ENCODE data around the gene ADAMTS17.

ADAMTS17 gene

DNA sequence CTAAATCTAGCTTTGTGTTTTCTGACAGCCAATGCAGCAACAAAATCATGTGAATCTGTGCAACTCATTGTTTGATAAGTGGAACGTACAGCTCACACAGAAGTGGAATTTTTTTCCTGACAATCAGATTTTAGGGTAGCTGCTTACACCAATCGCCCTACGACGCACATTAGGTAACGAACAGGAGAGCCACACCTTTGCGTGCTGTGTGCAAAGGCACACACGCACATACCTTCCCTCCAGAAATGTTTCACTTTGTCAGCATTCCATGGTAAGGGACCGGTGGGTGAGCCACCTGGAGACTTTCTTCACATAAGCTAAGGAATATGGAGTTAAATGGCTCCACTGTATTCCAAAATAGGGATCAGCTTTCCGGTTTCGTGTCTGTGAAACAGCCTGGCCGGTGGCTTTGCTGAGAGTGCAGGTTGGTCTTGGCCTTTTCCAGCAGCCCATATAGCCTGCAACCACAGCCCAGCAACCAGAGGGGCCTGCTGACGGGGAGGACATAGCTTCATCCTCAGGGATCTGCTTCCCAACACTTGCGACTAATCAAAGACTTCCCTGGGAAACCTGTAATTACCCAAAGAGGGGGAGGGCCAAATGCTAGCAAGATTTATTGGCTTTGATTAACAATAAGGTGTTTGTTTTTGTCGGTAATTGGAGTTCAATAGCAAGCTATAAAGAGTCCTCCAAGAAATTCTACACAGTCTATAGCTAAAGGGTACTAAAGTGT, 145.3 kb downstream of the ADAMTS17 start:
- DNase-seq, result no peak

DNA sequence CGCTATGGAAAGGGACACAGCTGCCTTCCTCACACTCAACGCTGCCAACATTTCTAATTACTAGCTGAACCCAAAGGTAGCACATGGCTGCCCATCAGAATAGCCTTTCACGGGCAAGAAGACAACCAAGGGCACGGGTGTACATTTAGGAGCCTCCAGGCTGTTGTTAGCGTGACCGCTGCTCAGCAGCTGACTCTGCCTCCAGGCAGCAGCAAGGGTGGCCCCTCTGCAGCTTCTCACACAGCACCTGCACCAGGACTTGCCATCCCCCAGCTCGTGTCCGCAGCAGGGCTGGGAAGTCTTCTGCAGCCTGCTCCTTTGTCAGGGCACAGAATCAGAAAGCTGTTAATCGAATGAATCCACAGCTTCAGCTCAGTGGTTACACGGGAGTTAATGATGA, 146.8 kb downstream of the ADAMTS17 start:
- DNase-seq, result no peak

DNA sequence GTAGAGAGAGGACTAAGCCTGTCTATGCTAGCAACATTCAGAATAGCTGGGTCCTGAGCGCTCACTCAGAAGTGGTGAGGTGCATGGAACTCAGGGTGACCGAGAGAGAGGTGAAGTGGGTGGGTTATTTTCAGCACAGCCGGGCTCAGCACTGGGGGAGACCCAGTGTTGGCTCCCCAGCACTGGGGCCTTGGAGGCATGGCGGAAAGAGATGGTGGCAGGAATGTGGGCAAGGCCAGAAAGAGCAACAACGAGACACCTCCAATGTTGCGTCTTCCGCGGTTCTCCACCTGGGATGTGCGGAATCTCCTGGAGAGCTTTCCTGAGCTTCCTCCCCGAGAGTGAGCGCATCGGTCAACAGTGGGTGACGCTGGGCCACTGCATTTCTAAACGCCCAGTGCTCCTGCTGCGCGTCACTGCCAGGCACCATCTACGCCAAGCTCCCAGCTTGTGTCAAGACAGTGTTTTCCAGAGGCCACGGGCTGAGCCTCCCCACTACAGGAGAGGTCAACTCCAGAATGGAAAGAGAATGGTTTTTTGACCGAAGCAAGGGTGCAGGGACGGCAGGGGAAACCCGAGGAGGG, 148.4 kb downstream of the ADAMTS17 start:
- no peak for DNase-seq

DNA sequence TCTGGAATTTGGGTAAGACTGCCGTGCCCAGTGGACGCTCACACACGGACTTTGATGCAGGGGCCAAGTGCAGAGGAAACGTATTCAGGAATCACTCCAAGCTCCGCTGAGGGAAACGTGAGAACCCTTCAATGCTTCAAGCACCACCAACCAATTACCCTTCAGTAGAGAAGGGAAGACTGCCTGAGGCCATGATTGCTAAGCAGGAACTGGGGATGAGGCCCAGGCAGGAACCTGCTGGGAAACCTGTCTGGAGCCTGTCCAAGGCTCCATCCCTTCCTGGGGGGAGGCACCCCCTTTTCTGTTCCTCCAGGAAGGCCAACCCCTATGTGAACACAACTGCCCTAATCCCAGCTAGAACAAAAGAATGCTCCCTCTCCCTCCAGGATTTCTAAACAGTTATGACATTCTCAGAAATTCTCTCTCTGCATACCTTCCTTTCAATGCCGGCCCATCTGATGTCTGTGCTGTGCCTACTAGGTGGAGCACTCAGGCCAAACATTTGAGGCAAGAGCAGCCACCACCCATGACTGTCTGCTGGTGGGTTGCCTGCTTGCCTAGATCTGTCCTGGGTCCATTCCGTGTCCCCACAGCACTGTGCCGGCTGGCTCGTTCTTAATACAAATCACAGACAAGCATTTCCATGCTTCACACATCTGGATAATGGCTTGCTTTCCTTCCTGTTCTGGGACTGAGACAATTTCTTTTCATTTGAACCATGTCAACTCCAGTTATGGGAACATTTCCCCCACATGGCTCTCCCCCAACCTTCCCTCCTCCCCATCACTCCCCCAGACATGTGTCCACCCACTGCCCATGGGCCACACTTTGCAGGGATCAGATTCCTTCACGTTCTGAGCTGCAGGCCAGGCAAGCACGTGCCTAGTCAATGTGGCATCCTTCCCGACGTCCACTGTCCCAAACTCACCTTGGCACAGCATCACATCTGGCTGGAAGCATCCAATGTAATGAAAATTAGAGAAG, 149.4 kb downstream of the ADAMTS17 start:
- no peak for DNase-seq

DNA sequence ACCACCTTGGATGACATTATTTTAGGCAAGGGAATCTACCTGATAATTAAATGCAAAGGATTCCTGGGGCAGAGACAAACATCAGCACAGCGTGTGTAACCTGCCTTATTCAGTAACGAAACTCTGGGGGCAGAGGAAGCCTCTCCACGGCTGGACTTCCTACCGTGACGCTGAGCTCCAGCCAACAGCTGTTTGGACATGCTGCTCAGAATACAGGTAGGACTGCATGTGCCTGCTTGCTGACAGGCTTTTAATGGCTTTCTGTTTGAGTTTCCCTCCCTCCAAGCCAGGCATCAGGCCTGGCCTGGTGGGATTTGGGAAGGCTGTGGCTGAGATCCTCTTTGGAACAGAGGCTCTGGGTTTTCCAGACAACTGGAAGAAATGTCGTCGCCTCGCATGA, 150.6 kb downstream of the ADAMTS17 start:
- no peak for DNase-seq

DNA sequence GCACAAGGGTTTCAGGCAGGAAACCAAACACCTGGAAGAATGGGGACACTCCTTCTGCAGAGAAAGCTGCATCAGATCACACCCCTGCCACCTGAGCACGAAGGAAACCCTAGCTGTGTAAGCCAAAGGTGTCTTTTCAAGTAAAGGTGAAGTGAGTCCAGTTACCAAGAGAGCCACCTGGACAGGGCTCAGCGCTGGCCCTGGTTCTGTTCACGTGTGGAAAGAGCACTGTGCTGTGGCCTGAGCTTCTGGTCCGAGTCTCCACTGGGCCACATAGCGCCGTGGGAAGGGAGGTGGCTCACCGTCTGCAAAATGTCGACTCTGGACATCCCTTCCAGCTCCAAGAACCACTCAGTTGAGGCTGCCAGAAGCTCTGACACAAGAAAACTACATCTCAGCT, 151.1 kb downstream of the ADAMTS17 start:
- DNase-seq, result no peak

DNA sequence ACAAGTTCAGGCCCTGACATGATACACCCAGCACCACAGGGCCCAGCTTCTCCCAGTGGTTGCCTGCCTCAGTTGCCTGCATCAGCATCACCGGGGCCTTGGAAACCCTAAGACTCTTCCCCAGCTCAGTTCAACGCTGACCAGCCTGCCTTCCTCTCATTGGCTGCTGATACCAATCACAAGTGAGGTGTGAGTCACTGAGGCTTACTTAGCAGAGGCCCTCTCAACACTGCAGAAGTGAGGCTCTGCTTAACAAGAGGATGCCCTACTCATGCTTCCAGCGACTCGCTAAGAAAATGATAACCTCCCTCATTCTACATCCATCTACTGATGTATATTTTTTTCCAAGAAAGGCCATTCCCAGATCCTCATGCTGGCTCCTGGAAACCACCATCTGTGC, 151.9 kb downstream of the ADAMTS17 start:
- DNase-seq, result no peak

DNA sequence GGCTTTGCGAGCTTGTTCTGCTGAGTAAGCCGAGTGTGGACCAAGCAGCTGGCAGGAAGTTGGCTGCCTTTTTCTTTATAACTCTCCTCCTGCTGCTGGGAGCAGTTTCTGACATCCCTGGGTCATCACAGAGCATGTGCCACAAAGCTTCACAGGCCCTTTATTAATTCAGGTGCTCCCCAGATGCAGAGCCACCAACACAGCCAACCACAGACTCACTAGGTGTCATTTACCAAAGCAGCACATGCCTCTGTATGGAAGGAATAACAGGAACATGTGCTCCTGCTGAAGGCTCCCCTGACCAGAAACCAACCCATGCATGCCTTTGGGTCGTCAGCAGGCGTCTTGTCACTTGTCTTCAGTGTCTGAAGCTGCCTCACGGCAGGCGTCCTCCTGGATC, 152.5 kb downstream of the ADAMTS17 start:
- DNase-seq, result no peak

DNA sequence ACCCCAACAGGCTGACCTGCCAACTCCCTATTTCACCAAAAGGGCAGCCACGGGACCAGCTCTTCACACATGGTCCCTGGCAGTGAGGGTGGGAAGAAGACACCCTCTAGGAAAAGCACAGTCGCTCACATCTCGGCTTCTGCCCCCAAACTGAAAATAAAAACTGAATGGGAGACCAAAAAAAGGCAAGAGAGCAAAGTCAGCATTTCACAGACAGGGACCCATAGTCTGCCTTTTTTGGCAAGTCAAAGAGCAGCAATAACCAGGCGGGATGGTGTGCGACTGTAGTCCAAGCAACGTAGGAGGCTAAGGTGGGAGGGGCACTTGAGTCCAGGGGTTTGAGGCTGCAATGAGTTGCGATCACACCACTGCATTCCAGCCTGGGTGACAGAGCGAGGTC, 154.1 kb downstream of the ADAMTS17 start:
- no peak for DNase-seq

DNA sequence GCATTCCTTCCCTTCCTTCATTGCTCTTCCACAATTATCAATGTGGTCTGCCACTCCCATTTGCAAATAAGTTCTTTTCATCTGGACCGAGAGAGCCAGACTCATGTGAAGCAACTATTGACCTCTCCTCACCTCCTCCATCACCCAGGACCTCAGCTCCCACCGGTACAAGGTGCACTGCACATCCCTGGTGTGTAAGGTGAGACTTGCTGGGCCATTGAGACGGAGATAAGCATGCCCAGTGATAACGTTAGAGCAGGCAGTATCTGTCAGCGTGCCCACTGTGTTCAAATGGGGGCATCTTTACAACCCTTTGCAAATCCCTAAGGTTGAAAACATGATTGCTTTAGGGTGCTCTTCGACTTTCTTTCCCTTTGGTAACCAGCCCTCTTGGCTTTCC, 154.8 kb downstream of the ADAMTS17 start:
- DNase-seq, result no peak

DNA sequence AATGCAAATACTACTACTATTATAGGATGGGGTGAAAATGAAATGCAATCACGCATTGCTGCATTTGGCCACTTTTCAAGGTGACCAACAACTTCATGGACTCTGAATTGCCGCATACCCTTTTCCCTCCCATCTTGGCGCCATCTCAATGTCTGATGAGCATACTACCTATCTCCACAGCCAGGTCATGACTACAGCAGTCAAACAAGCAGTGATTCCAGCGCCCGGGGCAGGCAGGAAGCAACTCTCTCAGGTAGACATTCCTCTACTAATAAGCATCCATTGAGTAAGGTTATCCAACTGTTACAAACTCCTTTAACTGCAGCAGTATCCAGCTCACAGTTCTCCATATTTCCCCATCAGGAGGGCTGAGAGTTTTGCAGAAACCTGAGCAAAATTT, 155.4 kb downstream of the ADAMTS17 start:
- DNase-seq, result no peak

DNA sequence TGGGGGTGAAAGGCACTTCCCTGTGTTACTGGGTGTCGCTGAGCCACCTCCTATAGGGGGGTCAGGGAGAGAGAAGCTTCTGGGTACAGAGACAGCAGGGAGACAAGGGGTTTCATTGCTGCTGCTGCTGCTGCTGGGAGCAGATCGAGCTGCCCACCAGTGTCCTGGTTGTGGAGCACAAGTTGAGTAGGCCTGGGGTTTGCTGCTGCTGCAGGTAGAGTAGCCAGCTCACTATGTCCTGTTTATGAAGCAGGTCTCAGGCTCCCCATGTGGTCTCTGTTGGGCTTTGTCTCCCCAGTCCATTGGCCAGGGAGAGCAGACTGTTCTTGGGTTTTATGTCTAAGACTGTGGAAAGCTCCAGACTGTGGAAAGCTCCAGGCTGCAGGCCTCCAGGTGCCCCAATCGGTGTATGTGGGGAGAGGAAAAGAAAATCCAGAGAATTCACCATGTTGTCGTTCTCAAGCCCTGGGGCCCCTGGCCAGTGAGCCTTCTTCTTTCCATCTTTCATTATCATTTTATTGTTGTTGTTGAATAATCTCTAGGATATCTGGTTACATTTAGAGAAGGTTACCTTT, 157.8 kb downstream of the ADAMTS17 start:
- no peak for DNase-seq

DNA sequence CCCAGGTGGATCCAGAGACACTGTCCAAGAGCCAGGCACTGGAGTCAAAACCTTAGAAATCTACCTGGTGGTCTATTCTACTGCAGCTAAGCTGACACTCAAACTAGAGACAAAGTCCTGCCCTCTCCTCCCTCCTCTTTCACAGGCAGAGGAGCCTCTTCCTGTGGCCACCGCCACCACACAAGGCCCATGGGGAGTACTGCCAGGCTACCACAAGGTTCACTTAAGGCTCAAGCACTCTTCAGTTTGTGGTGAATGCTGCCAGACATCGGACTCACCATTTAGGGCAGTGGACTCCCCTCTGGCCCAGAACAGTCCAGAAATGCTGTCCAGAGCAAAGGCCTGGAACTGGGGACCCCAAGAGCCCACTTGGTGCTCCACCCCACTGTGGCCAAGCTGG, 160.9 kb downstream of the ADAMTS17 start:
- no peak for DNase-seq

DNA sequence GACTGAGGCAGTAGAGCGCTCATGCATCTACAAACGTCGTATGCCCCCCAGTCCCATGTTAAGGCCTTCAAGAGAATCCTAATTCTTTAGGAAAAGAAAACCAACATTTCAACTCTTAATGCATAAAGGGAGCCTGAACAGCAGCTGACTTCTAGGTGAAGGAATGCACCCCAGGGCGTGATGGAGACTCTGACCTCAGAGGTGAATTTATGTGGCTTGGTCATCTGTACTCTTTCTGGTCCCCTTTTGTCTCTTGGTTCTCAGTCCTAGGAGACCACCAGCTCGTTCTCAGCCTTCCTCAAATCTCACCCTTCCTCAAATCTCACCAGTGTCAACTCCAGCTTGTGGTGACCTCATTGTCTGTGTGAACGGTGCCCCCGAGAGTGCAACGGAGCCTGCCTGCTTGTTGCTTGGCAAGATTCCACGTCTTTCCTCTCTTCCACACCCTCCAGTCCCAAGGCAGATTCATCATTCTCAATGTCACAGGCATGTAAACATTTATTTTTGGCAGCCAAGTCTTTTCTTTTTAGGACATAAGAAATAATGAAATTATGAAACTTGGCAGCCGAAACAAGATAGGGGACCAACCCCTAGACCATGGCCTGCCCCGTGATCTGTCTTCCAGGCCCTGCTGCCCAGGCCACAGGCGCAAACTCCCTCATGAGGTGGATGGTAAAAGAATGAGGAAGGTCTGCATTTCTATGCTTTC, 166.2 kb downstream of the ADAMTS17 start:
- no peak for DNase-seq

DNA sequence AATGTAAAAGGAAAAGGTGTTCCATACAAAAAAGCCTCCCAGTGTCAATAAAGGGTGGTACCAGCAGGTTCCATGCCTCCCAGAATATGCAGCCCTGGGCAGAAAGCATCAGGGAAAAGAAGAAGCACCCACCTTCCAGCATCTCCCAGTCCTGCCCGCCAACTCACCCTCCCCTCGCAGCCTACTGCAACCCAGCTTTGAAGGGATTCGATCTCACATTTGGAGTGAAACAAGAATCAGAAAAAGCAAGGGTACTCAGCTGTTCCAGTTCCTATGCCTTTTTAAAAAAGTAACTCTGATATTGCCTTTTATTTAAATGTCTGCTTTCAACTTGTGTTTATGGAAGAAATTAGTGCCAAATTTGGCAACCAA, 166.9 kb downstream of the ADAMTS17 start:
- no peak for DNase-seq

DNA sequence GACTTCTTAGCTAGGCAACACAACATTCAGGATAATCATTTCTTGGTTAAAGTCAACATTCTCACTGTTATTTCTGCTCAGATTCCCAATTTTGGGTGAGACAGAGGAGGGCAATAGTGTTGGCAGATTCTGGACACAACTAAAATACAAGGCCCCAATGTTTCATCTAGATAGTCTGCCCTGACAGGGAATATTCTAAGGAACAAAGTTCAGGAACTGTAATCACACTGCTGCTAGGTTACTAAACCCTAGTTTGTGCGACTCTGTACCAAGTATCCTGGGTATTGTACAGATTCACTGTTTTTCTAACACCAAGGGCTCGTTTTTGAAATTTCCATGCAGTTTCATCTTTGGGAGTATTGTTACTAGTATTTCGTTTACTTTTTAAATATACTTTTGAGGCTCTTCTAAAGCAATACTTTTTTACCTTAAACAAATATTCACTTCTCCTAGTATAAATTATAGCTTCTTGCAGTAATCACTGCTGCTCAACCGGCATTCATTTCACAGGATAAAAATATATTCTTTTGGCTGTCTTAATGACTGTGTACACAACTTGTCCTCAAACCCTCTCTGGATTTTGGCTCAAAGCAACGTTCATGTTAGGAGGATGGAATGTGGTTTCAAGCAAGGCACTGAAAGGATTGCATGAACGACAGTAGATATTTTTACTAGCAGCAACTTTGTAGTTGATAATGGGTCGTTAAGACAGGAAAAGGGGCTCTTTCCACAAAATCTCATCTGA, 167.4 kb downstream of the ADAMTS17 start:
- no peak for DNase-seq

DNA sequence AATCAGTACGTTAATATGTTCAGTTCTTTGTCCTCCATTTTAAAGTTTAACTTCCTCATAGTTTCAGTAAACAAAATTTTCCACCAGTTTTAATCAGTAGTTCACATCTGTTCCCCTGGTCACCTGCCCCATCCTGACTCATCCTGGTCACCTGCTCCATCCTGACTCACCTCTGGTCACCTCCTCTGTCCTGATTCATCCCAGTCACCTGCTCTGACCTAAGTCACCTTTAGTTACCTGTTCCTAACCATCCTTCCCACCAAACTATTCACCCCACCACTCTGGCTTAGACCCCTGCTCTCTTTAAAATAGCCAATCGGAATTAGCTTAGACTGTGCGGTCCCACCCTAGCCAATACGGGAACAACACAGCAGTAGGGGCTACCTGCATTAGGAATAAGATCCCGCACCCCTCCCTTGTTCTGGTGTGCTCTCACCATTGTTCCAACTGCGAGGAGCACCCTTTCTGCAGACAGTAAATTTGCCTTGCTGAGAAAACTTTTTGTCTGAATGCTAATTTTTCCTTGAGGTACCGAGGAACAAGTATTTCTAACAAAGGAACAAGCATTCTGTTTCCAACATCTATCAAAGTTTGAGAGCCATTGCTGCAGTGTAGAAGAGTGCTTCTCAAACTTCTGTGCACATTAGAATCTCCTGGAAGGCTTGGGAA, 169.3 kb downstream of the ADAMTS17 start:
- DNase-seq, result no peak

DNA sequence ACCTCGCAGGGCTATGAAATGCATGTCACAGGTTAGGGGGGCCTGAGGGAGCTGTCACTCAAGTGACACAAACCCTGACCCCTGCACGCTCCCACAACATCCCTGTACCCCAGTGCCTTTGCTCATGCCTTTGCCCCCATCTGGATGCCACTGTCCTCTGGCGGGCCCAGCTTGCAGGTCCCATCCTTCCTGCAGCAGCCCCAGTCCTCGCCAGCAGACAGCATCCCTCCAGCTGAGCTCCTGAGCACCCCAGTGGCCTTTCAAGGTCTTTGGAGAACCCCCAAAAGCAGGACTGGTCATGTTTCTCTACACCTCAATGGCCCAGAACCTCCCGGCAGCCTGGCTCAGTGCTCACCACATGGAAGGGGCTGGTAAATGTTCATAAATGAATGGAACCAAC, 170.4 kb downstream of the ADAMTS17 start:
- no peak for DNase-seq

DNA sequence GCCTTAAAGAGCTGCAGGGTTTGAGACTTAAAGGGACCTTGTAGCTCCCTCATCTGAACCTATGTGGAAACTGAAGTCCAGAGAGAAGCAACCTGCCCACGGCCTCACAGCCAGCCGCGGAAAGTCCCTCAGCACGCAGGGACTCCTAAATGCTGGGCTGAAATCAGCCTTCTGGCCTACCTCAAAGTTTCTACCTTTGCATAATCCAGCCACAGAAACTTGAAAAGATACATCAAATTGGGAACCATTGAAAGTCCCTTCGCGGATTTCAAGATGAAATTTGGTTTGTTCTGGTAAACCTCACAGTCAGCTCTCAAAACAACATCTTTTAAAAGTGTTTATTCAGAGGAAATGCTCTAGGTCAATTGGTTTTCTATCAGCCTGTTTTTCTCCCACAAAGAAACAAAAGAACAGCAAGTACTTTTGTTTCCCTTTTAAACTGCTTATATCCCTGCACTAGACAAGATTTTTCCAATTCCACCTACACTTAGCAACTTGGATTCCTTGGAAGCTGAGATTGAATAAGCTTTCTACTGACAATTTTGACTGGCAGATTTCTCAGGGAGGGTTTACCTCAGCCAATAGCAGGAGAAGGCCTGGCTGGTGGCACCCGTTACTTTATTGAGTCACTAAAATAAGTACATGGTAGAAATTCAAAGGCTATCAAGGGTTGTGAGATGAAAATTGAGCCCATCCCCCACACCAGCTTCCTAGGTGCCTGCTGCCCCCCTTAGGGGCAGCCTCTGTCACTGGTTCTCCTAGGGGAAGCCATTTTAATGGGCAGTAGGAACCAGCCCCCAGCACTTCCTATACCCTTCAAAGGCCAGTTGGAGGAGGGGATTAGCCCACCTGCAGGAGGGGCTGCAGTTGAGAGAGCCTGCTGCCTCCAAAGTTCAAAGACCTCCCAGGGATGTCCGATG, 171.2 kb downstream of the ADAMTS17 start:
- DNase-seq, result no peak

DNA sequence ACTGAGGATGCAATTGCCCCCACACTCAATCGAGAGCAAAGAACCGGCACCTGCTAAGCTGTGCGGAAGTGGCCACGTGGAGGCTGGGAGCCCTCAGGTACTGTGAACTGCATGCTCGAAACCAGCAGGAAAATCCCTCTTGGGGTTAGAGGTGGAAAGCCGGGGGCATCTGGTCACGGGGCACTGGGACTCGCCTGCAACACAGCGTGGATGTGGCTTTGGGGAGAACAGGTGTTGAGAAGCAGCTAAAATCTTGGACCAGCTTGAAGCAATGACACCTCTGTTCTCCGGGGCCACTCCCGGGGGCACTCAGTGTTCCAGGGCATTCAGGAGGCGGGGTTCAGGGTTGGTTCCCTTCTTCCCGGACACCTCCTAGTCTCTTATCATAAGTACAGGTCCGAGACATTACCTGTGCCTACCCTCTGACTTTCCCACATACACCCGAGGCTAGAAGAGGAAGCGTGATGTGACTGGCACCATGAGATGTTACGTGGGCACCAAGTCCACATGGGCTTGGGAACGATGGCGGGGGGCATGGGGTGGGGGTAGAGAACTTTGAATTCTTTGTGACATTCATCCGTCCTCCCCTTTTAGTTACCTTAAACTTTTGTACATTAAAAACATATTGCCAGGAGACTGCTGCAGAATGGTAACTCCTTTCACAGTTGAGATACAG, 172.0 kb downstream of the ADAMTS17 start:
- DNase-seq, result no peak
